GM18507 (cell line): ENCODE data around the gene GABBR2.
"Not testable (repeated sequence)": the region's sequence is repeated elsewhere in the genome, so short reads cannot be mapped to it uniquely, and the experiment has no call there.

Experiments used
- DNase-seq: peaks from one replicate; pipeline ENCODE4 v3.0.0; 2011; ENCODE audit warnings: low read depth; ENCODE audit not compliant: insufficient read length; ENCODE audit errors: extremely low spot score
- FAIRE-seq: peaks from 2 replicates; lab custom pipeline; 2011; peaks lifted over from hg19 to GRCh38; lab: Jason Lieb, UNC

The GABBR2 gene

DNA sequence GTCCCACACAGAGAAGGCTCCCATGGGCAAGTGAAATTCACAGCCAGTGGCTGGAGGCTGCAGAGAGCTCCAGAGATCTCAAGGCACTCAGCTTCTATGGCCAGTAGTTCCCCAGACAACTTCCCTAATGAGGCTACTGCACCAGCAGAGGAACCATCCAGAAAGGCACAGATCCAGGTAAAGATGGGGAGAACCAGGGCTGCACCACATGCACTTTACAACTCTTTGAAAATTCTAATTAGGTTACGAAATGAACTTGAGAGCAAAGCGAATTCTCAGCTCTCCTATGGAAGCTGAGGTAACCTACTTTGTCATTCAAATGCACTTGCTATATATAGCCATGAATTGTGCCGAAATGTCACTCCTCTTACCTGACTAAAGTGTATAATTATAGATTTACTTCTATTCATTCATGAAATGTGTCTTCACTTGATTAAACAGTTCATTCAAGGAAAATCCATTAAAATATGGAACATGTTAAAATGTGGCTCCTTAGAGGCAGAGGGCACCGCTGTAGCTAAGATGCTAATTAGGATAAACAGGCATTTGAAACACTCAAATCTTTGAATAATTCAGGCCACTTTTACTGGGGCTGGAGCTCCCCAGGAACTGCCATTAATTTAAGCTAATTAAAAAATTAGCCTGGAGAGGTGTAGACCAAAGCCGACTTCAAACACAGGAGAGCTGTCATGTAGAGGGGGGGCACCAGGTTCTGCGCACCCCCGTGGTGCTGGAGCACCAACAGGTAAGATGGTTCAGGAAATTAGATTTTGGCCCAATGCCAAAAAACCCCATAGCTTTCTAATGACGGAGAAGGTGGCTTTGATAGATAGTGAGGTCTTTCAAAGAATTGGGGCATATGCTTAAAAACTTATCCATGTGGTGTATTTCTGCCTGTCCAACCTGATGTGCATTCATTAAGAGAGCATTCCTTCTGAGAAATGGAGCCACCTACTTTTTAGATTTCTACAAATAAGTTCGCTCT is 204.1 kb downstream of the GABBR2 start:
- FAIRE-seq (no peak), DNase-seq (no peak)

GRCh38 chr9:98503867-98504266 is 204.9 kb downstream of the GABBR2 start:
- FAIRE-seq, result no peak
- DNase-seq, result no peak

- FAIRE-seq (no peak), DNase-seq (no peak)
Measured at GRCh38 chr9:98502976-98503325, 205.8 kb downstream of the GABBR2 start.

DNA sequence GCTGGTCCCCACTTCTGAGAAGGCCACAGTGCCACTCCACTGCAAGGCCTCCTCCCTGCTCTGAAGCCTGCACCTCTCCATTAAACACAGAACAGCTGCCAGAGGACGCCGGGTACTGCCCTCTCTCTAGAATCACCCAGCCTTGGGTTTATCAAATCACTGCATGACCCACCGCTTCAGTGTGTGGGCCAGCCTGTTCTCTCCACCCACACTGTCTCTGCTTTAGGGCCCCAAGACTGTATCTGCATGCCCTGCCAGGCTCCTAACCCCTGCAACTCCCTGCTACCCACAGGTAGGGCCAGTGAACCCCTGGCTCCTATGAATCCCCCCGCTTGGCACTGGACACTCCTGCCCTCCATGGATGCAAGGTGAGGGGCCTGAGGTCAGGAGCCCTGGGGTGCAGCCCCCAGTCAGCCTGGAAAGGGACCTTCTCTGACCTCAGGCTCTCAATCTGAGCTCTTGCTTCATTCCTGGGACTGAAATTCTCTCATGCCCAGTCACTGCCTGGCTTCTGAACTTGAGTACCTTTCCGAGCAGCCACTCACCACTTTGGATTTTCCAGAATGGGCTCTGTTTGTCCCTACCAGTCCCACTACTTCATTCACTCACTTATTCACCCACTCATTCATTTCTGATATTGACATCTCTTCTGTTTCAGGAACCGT is 206.3 kb downstream of the GABBR2 start:
- no peak for FAIRE-seq
- DNase-seq, result no peak

DNA sequence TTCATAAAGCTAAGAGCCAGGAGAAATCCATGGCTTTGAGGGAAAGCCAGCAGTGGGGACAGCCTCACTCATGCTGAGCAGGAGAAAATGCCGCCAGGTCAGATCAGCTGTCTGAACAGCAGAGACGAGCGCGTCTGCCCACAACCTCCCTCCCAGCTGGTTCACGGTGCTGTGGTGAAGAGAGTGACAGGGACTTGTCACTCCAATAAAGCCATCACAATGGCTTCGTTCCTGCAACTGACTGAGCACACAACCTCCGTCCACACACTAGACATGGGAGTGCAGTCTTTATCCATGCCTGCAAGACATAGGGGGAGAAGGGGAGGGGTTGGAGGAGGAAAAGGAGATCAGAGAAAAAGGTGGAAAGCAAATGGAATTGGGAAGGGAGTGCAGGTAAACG is 206.9 kb downstream of the GABBR2 start:
- DNase-seq, result no peak
- no peak for FAIRE-seq

DNA sequence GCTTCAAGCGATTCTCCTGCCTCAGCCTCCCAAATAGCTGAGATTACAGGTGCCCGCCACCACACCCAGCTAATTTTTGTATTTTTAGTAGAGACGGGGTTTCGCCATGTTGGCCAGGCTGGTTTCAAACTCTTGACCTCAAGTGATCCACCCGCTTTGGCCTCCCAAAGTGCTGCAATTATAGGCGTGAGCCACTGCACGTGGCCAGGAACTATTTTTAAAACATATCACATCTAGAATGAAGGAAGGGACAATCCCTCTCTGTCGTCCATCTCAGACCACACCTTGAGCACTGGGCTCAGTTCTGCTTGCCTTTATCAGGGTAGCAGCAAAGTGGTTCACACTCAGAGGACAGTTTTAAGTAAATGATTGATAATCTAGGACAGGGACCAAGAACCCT is 207.5 kb downstream of the GABBR2 start:
- DNase-seq, FAIRE-seq: not testable (repeated sequence)

DNA sequence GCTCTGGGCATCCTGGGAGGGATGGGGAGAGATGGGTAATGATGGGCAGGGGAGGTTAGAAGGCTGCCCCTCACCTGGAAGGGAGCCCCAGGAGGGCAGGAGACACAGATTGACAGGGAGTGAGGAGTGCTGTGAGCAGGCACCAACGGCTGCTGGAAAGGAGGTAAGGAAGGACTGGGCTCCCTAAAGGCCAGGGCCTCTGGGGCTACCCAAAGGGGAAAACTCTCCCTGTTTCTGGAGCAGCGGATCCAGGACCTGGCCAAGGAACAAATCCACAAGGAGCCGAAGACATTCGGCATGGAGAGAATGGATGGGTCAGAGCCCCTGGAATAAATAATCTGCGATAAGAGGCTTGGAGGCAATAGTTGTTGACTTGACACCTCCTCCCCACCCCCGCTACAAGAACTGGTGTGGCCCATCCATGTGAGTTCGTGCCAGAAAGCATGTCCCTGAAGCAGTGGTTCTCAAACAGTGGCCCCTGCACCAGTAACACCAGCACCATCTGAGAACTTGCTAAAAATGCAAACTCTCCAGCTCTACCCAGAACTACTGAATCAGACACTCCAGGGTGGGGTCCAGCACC is 208.3 kb downstream of the GABBR2 start:
- DNase-seq, result no peak
- no peak for FAIRE-seq

GRCh38 chr9:98495530-98495929 is 213.2 kb downstream of the GABBR2 start:
- DNase-seq, result no peak

GRCh38 chr9:98494852-98495251 is 213.9 kb downstream of the GABBR2 start:
- no peak for DNase-seq
- FAIRE-seq, result no peak

More at GRCh38 chr9:98495530-98495929, 213.2 kb downstream of the GABBR2 start:
- FAIRE-seq, result no peak

GRCh38 chr9:98491828-98492227 is 216.9 kb downstream of the GABBR2 start:
- DNase-seq (no peak), FAIRE-seq (no peak)

DNA sequence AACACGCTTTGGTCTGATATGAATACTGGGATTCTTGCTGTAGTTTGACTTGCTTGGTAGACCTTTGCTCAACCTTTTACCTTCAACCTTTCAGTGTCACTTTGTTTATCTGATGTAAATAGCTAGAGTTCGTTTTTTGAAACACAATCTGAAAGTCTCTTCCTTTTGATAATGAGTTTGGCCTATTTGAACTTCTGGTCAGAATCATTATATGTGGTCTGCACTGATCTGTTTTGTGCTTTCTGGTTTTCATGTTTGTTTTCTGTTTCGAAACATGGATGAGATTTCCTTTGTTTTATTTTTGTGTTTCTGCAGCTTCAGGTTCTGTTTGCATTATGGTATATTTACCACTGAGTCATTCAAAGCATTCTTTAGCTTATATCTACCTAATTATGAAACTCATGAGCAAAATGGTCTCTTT is 217.5 kb downstream of the GABBR2 start:
- no peak for FAIRE-seq

DNA sequence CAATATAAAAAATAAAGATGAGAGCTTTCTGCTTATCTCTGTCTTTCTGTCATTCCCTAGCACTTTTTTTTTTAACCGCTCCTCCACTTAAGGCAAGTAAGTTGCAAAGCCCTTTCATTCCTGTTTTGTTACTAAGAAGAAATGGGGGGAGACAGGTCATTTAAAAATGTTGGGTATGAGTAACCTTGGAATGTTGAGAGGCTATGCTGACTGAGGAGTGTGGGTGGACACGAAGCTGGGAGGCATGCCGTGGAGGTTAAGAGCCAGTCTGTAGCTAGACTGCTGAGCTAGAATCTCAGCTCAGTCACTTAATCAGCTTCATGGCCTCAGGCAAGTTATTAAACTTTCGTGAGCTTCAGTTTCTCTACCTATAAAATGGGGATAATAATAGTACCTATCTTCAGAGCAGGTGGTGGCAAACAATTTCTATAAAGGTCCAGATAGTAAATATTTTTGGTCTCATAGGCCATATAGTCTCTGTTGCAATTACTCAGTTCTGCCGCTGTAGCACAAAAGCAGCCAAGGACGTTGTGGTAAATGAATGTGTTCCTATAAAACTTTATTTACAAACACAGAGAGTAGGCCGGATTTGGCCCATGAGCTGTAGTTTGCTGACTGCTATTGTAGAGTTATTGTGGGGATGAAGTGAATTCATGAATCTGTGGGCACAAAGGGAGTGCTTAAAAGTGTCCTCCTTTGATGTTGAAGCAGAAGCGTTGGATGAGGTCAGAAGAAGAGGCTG is 220.0 kb downstream of the GABBR2 start:
- DNase-seq, result no peak
- no peak for FAIRE-seq

More for the DNA sequence above, 217.5 kb downstream of the GABBR2 start:
- no peak for DNase-seq

DNA sequence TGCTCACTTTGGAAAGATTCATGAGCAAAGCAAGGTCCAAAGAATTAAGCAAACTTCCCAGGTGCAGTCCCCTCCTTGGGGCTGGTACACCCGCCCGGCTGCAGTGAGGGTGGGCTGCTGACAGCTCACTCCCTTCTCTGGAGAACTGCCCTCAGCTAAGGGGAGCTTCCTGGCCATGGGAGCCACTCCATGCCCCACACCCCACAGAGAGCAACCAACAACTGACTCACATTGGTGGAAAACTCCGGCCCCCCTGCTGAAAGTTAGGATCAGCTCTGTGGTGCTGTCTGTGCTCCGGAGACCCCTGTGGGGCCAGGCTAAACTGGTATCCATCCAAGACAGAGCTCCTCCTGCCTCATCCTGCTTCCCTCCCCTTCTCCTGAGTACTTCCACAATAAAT is 223.0 kb downstream of the GABBR2 start:
- FAIRE-seq, result no peak
- no peak for DNase-seq

DNA sequence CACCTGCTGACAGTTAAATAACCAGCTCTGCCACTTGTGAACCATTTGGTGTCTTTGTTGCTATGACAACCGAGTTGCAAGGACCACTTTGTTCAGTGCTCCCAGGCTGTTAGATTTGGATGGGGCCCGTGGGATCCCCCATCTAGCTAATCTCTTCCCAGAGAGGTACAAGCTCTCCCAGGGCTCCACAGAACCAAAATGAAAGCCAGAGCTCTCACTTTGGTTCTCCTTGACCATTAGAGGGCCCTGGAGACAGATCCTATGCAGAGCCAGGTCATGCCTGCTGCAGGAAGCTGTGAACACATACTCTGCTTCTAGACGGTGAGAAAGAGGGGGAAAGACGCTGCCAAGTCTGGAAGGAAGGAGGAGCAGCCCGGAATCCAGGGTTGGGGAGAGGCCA is 224.6 kb downstream of the GABBR2 start:
- DNase-seq (no peak), FAIRE-seq (no peak)

DNA sequence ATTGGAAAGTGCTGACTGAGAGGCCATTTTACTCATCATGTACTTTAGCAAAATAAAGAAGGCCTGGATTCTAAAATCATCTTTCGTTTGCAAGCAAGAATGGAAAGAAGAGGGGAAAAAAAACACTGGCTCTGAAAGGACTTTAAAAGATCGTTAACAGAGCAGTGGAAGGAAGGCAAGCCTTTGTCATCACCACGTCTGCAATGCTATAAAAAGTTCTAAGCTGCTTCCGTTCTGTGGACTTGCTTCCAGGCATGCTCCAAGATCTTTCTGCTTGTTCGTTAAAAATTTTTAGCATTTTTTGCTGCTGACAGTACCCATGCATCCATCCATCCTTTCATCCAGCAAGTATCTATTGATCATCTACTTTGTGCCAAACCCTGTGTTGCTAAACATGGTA is 226.5 kb downstream of the GABBR2 start:
- FAIRE-seq (no peak), DNase-seq (no peak)

DNA sequence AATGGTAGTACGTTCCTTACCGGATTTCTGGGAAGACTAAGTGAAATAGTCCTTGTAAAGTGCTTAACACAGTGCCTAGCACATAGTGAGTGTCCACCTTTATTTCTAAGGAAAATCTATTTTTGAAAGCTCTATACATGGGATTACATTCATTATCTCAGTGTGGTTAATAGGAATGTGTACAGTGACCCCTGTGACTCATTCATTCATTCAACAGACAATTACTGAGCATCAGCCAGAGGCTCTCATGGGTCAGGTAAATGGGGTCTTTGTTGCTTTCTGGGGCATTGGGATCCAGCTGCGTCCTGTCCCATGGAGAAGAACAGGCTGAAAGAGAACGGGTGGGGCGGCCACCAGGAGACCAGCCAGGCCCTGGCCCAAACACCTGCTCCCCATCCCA is 227.1 kb downstream of the GABBR2 start:
- DNase-seq (no peak), FAIRE-seq (no peak)

DNA sequence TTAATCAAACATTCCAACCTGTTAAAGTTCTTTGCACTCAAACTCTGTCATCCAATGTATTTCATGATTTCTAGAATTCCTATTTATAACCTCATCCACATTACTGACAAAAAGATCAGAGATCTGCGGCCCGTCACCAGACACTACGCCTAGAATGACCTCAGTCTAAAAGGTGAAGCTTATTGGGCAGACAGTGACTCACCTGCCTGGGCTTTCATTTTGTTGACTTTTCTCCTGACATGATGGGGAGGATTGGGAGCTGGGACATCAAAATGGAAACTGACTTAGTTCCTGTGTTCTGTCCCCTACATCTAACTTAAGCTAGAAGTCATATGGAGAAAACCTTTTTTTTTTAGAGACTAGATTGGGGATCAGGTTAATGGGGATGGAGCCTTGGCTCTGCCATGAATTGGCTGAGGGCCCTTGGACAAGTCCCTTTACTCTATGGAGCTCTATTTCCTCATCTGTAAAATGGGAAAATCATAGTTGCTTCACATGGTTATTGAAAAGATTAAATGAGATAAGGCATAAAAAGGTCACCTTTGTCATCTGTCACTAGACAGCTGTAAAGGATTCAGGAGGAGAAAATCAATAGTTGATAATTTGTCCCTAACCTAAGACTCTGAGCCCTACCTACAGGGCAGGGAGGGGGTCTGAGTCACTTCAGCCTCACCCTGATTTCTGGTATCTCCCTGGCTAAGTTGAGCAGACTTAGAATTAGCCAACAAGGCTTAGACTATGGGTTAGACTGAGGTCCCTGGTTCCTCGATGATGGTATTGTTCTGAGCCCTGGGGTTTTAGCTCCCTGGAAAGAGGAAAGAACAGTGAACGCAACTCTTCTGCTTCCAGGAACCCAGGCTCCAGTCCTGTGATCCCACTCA is 228.5 kb downstream of the GABBR2 start:
- FAIRE-seq, result no peak
- DNase-seq, result no peak

- FAIRE-seq, result no peak
- DNase-seq, result no peak
Measured at GRCh38 chr9:98479449-98479848, 229.3 kb downstream of the GABBR2 start.

- DNase-seq (no peak), FAIRE-seq (no peak)
Measured at GRCh38 chr9:98477884-98478283, 230.9 kb downstream of the GABBR2 start.
